ENCODE measurements around the gene RCVRN. TPM values are rescaled to one million over a fixed set of nuclear protein-coding genes. Genes with fewer than 3 reads are reported as not detected.
"Not testable (repeated sequence)": the region's sequence is repeated elsewhere in the genome, so short reads cannot be mapped to it uniquely, and the experiment has no call there.

Gene RCVRN
- total RNA-seq, 4 donors from 2014 or later = not detected

- no peaks in the 10 kb centered on the region for H3K9me3 ChIP-seq
- no peak for TF ChIP-seq POLR2AphosphoS5 (IDR thresholded peaks at IDR 0.05)
- TF ChIP-seq CTCF (IDR thresholded peaks at IDR 0.05) = peak; percentile 70 to 89 (median 75)
- 10 to 19% methylated on average over 5 to 6 of the region's 6 CpGs for WGBS, 2 donors (ENCODE audit: low coverage in 1 of 2)
- intact Hi-C loops (cut with DNase I; ENCODE audit: low total_unique reads) = loop anchor here (10.0 kb wide), 2 partner anchors 300 to 690 kb away; no protein-coding TSS in a partner anchor
- no peaks in the 10 kb centered on the region for H3K27me3 ChIP-seq
- H3K36me3 ChIP-seq = no peaks in the 10 kb centered on the region
- no peak overlapping the region for H3K4me3 ChIP-seq
- in situ Hi-C loops (cut with MboI; ENCODE audit: low pct_ligation_motif_present in 1 of 4, low pct_unique_long_range_greater_than_20kb in 1 of 4, low sequenced_read_pairs in 3 of 4) = loop anchor here in 2 of 4 donors (10.0 to 25.0 kb wide), 2 partner anchors 688 to 690 kb away; no protein-coding TSS in a partner anchor
- peaks cover 0 to 3% (median 0%) of the 10 kb centered on the region in 4 donors for H3K4me1 ChIP-seq
- no peak for DNase-seq
- H3K27ac ChIP-seq = no peak overlapping the region
Observed at GRCh38 chr17:9924735-9925191, 19.7 kb upstream of the RCVRN start.

GRCh38 chr17:9922012-9922848 is 17.2 kb upstream of the RCVRN start:
- in situ Hi-C loops (cut with MboI; ENCODE audit: low pct_ligation_motif_present in 1 of 4, low pct_unique_long_range_greater_than_20kb in 1 of 4, low sequenced_read_pairs in 3 of 4) = loop anchor here in 2 of 4 donors (10.0 to 25.0 kb wide), 2 partner anchors 690 to 693 kb away; no protein-coding TSS in a partner anchor

GRCh38 chr17:9921216-9921615 is 16.1 kb upstream of the RCVRN start:
- not testable (repeated sequence) for H3K27me3 ChIP-seq, H3K9me3 ChIP-seq, H3K4me1 ChIP-seq, DNase-seq, H3K4me3 ChIP-seq, H3K36me3 ChIP-seq, H3K27ac ChIP-seq
- WGBS, 2 donors (ENCODE audit: low coverage in 1 of 2) = 84 to 93% methylated on average over 5 to 13 of the region's 13 CpGs
- in situ Hi-C loops (cut with MboI; ENCODE audit: low pct_ligation_motif_present in 1 of 4, low pct_unique_long_range_greater_than_20kb in 1 of 4, low sequenced_read_pairs in 3 of 4) (loop anchor here in 2 of 4 donors (10.0 to 25.0 kb wide), 2 partner anchors 691 to 694 kb away; no protein-coding TSS in a partner anchor), intact Hi-C loops (cut with DNase I; ENCODE audit: low total_unique reads) (loop anchor here (10.0 kb wide), 2 partner anchors 304 to 694 kb away; no protein-coding TSS in a partner anchor)

More at GRCh38 chr17:9922012-9922848, 17.2 kb upstream of the RCVRN start:
- H3K9me3 ChIP-seq = no peaks in the 10 kb centered on the region
- no peaks in the 10 kb centered on the region for H3K27me3 ChIP-seq
- intact Hi-C loops (cut with DNase I; ENCODE audit: low total_unique reads) = loop anchor here (10.0 kb wide), 2 partner anchors 303 to 693 kb away; no protein-coding TSS in a partner anchor
- no peak overlapping the region for H3K27ac ChIP-seq
- no peaks in the 10 kb centered on the region for H3K4me1 ChIP-seq
- no peaks in the 10 kb centered on the region for H3K36me3 ChIP-seq
- no peak for DNase-seq
- WGBS, 2 donors (ENCODE audit: low coverage in 1 of 2) = 87 to 95% methylated on average over 11 to 14 of the region's 14 CpGs
- TF ChIP-seq CTCF (IDR thresholded peaks at IDR 0.05) (no peak), EP300 (IDR thresholded peaks at IDR 0.05; ENCODE audit: low read depth) (no peak), POLR2AphosphoS5 (IDR thresholded peaks at IDR 0.05) (no peak), POLR2A (IDR thresholded peaks at IDR 0.05) (no peak)
- no peak overlapping the region for H3K4me3 ChIP-seq

- no peak for DNase-seq
- Histone ChIP-seq H3K9me3 (no peaks in the 10 kb centered on the region), H3K27ac (no peak overlapping the region), H3K4me1 (no peaks in the 10 kb centered on the region), H3K27me3 (no peaks in the 10 kb centered on the region), H3K4me3 (no peak overlapping the region), H3K36me3 (no peaks in the 10 kb centered on the region)
- in situ Hi-C loops (cut with MboI; ENCODE audit: low pct_ligation_motif_present in 1 of 4, low pct_unique_long_range_greater_than_20kb in 1 of 4, low sequenced_read_pairs in 3 of 4) = loop anchor here in 1 of 4 donors (25.0 kb wide), 1 partner anchor 693 kb away; no protein-coding TSS in a partner anchor
- WGBS, 2 donors (ENCODE audit: low coverage in 1 of 2) = 60 to 84% methylated on average over 1 to 5 of the region's 5 CpGs
- intact Hi-C loops (cut with DNase I; ENCODE audit: low total_unique reads) = no loop called here
- TF ChIP-seq EP300 (IDR thresholded peaks at IDR 0.05; ENCODE audit: low read depth) (no peak), CTCF (IDR thresholded peaks at IDR 0.05) (no peak), POLR2AphosphoS5 (IDR thresholded peaks at IDR 0.05) (no peak), POLR2A (IDR thresholded peaks at IDR 0.05) (no peak)
Observed at GRCh38 chr17:9918804-9919352, 13.8 kb upstream of the RCVRN start.

Data from transverse colon (tissue), 4 donors.